Ascending aorta (tissue), 2 donors: ENCODE data around the gene ESPL1. TPM values are rescaled to one million over a fixed set of nuclear protein-coding genes. Genes with fewer than 3 reads are reported as not detected.

Experiments used
- DNase-seq, 2 donors: peaks; one replicate each; pipeline ENCODE4 v3.0.0-alpha.2; 2019; ENCODE audit warnings: low spot score in 2 of 2
- H3K27ac ChIP-seq, 2 donors: fragments of 200-600 bp; sonication (generic); one replicate each; pipeline ENCODE4 v1.5.1; 2016 to 2017; ENCODE audit warnings: mild to moderate bottlenecking in 1 of 2
- H3K27me3 ChIP-seq: fragments of 200-600 bp; sonication (generic); one replicate; pipeline ENCODE4 v1.5.1; 2017
- H3K36me3 ChIP-seq, 2 donors: fragments of 200-600 bp; sonication (generic); one replicate each; pipeline ENCODE4 v1.5.1; 2016
- H3K4me1 ChIP-seq, 2 donors: fragments of 200-600 bp; sonication (generic); one replicate each; pipeline ENCODE4 v1.5.1; 2016 to 2017; ENCODE audit warnings: mild to moderate bottlenecking in 1 of 2
- H3K4me3 ChIP-seq, 2 donors: fragments of 200-600 bp; sonication (generic); one replicate each; pipeline ENCODE4 v1.5.1; 2016 to 2017; ENCODE audit warnings: mild to moderate bottlenecking in 1 of 2
- H3K9me3 ChIP-seq, 2 donors: fragments of 200-600 bp; sonication (generic); one replicate each; pipeline ENCODE4 v1.5.1; 2016
- CTCF ChIP-seq, 3 experiments: fragments of 200-600 bp in 2 of 3; fragments of 450-650 bp in 1 of 3; sonication (generic) in 2 of 3; IDR thresholded peaks; one replicate each; pipeline ENCODE4 v1.5.1; 2016 to 2019; ENCODE audit warnings: antibody characterized with exemption in 3 of 3, mild to moderate bottlenecking in 1 of 3, moderate library complexity in 1 of 3
- intact Hi-C: fragments of 100-400 bp; cut with DNase I; formaldehyde crosslinking; loops from one replicate; pipeline ENCODE4 v1.15.1; 2023
- total RNA-seq: library from RNA; depleted of rRNA; stranded (reverse); fragments of >200 nt; gene quantifications from one replicate; pipeline ENCODE4 v1.1.0, GENCODE V29; 2016

Gene ESPL1
- total RNA-seq, 1 donor from 2014 or later = not detected

DNA sequence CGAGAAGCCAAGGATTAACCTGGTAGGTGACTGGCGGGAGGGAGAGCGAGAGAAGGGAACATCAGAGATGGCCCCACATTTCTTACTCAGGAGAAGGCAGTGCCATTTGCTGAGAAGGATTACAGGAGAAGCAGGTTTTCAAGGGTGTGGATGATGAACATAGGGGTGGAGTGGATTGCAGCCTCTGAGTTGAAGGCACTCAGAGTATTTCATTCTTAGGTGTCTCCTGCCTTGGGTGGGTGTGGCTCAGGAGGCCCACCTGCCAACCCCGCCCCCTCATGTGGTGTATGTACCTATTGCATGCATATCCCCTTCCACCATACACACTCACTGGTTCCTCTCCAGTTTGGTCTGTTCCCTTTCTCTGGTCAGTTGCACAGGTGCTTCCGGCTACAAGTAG, 6.3 kb downstream of the ESPL1 start:
- Histone ChIP-seq H3K36me3 (no peaks in the 10 kb centered on the region), H3K27me3 (no peaks in the 10 kb centered on the region), H3K4me3 (no peak overlapping the region), H3K4me1 (no peaks in the 10 kb centered on the region), H3K27ac (no peak overlapping the region), H3K9me3 (no peaks in the 10 kb centered on the region)
- intact Hi-C loops = no loop called here
- DNase-seq = no peak
- no peak for TF ChIP-seq CTCF (IDR thresholded peaks at IDR 0.05)

DNA sequence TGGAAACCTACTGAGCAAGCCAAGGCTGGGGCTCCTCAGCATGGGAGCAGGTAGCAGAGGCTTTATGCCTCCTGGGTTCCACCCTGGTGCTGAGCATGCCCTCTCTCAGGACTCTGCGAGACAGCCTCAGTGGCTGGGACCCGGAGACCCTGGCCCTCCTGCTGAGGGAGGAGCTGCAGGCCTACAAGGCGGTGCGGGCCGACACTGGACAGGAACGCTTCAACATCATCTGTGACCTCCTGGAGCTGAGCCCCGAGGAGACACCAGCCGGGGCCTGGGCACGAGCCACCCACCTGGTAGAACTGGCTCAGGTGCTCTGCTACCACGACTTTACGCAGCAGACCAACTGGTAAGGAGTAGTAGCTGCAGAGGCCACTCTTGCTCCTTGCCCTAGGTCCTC, 8.4 kb downstream of the ESPL1 start:
- Histone ChIP-seq H3K4me3 (no peak overlapping the region), H3K27ac (no peak overlapping the region), H3K4me1 (no peaks in the 10 kb centered on the region), H3K27me3 (no peaks in the 10 kb centered on the region), H3K36me3 (no peaks in the 10 kb centered on the region), H3K9me3 (no peaks in the 10 kb centered on the region)
- intact Hi-C loops = no loop called here
- no peak for DNase-seq
- no peak for TF ChIP-seq CTCF (IDR thresholded peaks at IDR 0.05)

DNA sequence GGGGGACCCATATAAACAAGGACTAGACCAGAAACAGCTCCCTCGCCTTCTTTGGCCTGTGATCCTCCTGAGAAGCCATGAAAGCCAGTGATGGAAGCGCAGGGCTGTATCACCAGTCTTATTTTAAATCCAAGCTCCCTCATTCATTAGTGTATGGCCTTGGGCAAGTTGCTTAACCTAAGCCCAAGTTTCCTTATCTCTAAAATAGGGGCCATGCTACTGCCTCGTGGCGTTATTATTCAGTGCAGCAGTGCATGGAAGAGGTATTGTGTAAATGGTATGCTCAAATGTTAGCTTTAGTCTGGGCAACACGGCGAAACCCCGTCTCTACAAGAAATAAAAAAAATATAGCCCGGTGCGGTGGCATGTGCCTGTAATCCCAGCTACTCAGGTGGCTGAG, 9.9 kb downstream of the ESPL1 start:
- intact Hi-C loops = no loop called here
- no peaks in the 10 kb centered on the region for H3K9me3 ChIP-seq
- H3K4me1 ChIP-seq = no peaks in the 10 kb centered on the region
- H3K27ac ChIP-seq = no peak overlapping the region
- no peak for DNase-seq
- no peak for TF ChIP-seq CTCF (IDR thresholded peaks at IDR 0.05)
- H3K27me3 ChIP-seq = no peaks in the 10 kb centered on the region
- no peak overlapping the region for H3K4me3 ChIP-seq
- no peaks in the 10 kb centered on the region for H3K36me3 ChIP-seq

DNA sequence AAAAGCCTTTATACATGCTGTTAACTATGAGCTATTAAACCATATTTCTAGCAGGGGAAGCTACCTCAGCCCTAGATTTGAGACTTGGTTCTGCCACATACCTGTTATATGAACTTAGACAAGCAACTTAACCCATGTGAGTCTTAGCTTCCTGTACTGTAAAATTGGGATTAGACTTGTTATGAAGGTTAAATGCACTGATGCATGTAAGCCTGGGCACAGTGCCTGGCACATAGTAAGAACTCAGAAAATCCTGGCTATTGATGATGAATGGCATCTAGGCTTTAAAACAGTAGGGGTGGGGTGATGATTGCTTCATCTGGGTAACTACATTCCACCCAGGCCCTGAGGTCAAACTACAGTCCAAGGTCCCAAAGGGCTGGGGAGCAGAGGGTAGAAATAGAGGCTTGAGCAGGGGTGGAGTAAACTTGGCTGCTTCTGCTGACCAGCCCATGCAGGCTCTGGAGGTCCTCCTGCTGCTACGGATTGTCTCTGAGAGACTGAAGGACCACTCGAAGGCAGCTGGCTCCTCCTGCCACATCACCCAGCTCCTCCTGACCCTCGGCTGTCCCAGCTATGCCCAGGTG, 11.3 kb downstream of the ESPL1 start:
- intact Hi-C loops = no loop called here
- TF ChIP-seq CTCF (IDR thresholded peaks at IDR 0.05) = no peak
- Histone ChIP-seq H3K9me3 (no peaks in the 10 kb centered on the region), H3K4me3 (no peak overlapping the region), H3K4me1 (no peaks in the 10 kb centered on the region), H3K27ac (no peak overlapping the region), H3K36me3 (no peaks in the 10 kb centered on the region), H3K27me3 (no peaks in the 10 kb centered on the region)
- DNase-seq = no peak

DNA sequence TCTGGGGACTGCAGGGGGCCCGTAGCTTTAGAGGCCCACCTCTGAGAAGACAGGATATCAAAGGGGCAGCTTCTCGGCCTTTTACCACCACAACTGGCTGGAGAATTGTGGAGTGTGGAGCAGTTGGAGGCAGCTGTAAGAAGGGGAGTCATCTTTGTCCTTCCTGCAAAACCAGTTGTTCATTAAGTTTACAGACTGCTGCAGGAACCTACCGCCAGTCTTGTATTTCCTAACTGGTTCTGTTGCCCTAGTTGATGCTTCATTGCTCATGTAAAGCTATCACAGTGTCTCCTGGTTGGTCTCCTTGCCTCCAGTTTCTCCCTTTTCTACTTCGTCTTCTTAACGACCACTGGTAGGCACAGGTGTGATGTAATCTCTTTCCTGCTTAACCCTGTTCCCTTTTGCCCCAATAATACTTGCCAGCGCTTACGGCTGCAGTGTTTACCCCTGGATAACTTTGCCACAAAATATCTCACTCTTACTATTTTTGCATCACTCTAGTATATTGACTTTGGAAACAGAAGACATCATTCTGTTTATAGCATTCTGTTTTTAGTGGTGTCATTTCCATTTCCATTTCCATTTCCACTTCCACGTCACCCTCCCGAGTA, 11.9 kb downstream of the ESPL1 start:
- no peak overlapping the region for H3K27ac ChIP-seq
- intact Hi-C loops = no loop called here
- H3K9me3 ChIP-seq = no peaks in the 10 kb centered on the region

More for the DNA sequence above, 11.9 kb downstream of the ESPL1 start:
- no peak for TF ChIP-seq CTCF (IDR thresholded peaks at IDR 0.05)
- Histone ChIP-seq H3K27me3 (no peaks in the 10 kb centered on the region), H3K4me3 (no peak overlapping the region), H3K36me3 (no peaks in the 10 kb centered on the region), H3K4me1 (no peaks in the 10 kb centered on the region)
- no peak for DNase-seq
